ENCODE measurements around the gene CGRRF1. TPM values are rescaled to one million over a fixed set of nuclear protein-coding genes. Genes with fewer than 3 reads are reported as not detected.
A peak's percentile ranks its signal among the peaks of the same experiment; 100 is the strongest.

The CGRRF1 gene
- total RNA-seq, 1 experiment from 2014 or later = 11.2 TPM

DNA sequence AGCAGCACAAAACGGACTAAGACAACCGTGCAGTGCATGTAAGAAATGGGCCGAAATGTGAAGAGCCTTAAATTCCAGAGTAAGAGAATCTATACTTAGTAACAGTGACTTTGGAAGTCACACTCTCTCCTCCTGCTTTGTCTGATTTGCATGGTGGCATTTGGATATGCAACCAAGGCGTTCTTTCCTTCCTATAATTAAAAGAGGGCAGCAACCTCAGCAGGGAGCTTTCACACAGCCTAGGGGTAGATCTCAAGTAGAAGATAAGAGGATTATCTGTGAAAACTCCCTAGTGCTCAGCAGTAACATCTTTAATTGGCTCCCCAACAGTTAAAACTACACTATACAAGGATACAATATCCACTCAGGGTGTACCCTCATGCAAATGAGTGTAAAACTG is 37.4 kb upstream of the CGRRF1 start:
- H3K27me3 ChIP-seq (replicated peaks; ENCODE audit: insufficient read depth, low read depth, low read length, poor library complexity) = no peaks in the 10 kb centered on the region
- DNase-seq (ENCODE audit: low spot score) = peak; percentile 94
- intact Hi-C loops (cut with micrococcal nuclease; ENCODE audit: unreplicated experiment) = no loop called here
- peaks cover 3% of the 10 kb centered on the region for H3K9me3 ChIP-seq (ENCODE audit: low read depth, low read length, poor library complexity, severe bottlenecking)
- ChIA-PET POLR2A (ENCODE audit: low non-redundant PET) (no interaction called here), CTCF (no interaction called here)
- peaks cover 10% of the 10 kb centered on the region for H3K36me3 ChIP-seq (ENCODE audit: insufficient read depth, low read length, poor library complexity, severe bottlenecking)
- TF ChIP-seq EZH2 (IDR thresholded peaks at IDR 0.05; ENCODE audit: borderline replicate concordance, low read depth, low read length, poor library complexity, severe bottlenecking) (no peak), CTCF (conservative IDR thresholded peaks at IDR 0.05; ENCODE audit: low read depth, low read length) (no peak)
- no TSS peak for BruUV-seq (replicated peaks)
- no peak overlapping the region for H3K4me3 ChIP-seq (ENCODE audit: low read depth, low read length, poor library complexity, severe bottlenecking)
- H3K4me1 ChIP-seq (ENCODE audit: insufficient read depth, low read length, poor library complexity, severe bottlenecking) = peaks cover 41% of the 10 kb centered on the region
- peak overlapping the region; percentile 60 for H3K27ac ChIP-seq (ENCODE audit: low read depth, low read length, poor library complexity, severe bottlenecking)

DNA sequence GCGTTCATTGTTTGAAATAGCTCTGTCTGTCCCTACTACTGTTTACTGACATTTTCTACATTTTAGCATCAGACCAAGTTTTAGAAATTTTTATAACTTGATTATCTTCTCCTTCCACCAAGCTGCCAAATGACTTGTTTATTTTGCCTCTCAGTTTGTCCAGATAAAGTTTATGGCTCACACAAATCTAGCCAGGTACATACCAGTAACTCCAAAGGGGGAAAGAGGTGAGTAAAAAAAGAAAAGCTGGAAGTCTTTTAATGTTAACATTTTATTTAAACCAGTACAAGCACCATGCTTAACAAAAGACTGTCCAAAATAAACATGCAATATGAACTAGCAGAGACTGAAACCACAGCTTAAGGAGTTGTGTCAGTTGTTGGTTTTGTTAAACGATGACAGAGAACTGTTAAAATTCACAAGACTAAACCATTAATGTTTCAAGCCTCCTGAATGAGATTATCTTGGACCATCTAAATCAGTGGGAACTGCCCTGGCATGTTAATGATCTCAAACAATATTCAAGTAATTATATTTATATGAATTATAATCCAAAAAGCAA is 35.4 kb upstream of the CGRRF1 start:
- BruUV-seq (replicated peaks) = no TSS peak
- Histone ChIP-seq H3K9me3 (ENCODE audit: low read depth, low read length, poor library complexity, severe bottlenecking) (no peaks in the 10 kb centered on the region), H3K27me3 (replicated peaks; ENCODE audit: insufficient read depth, low read depth, low read length, poor library complexity) (no peaks in the 10 kb centered on the region), H3K4me1 (ENCODE audit: insufficient read depth, low read length, poor library complexity, severe bottlenecking) (peaks cover 41% of the 10 kb centered on the region), H3K4me3 (ENCODE audit: low read depth, low read length, poor library complexity, severe bottlenecking) (no peak overlapping the region), H3K36me3 (ENCODE audit: insufficient read depth, low read length, poor library complexity, severe bottlenecking) (peaks cover 22% of the 10 kb centered on the region), H3K27ac (ENCODE audit: low read depth, low read length, poor library complexity, severe bottlenecking) (no peak overlapping the region)
- TF ChIP-seq CTCF (conservative IDR thresholded peaks at IDR 0.05; ENCODE audit: low read depth, low read length) = no peak
- no peak for TF ChIP-seq EZH2 (IDR thresholded peaks at IDR 0.05; ENCODE audit: borderline replicate concordance, low read depth, low read length, poor library complexity, severe bottlenecking)
- DNase-seq (ENCODE audit: low spot score) = no peak
- intact Hi-C loops (cut with micrococcal nuclease; ENCODE audit: unreplicated experiment) = no loop called here
- POLR2A ChIA-PET (ENCODE audit: low non-redundant PET) = no interaction called here
- CTCF ChIA-PET = no interaction called here

DNA sequence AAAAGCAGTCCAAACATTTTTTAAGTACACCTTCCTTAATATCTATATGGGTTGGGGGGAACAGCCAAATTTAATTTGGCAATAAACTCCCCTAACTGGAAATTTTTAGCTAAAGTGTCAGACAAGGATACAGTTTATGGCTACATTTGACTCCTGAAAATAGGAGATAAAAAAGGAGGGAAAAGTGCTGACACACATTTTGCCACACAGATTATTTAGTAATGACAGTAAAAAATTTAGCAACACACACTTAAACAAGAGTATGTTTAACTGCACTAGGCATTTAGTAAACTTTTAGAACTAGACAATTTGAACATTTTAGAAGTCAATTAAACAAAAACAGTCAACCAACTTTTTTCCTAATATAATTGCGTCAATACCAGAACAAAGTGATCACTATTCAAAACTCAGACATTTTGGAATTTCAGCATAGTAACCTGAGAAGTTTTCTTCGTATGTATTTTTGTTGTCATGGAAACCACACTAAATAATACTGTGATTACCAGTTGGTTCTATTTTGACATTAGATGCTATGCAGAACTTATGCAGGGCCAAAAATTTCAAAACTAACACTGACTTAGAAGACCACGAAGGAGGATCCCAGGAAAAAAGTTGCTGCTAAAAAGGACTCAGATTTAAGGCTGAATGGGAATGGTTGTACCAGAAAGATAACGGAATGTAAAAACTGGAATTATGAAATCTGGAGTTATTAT is 34.4 kb upstream of the CGRRF1 start:
- DNase-seq (ENCODE audit: low spot score) = no peak
- H3K4me3 ChIP-seq (ENCODE audit: low read depth, low read length, poor library complexity, severe bottlenecking) = no peak overlapping the region
- TF ChIP-seq EZH2 (IDR thresholded peaks at IDR 0.05; ENCODE audit: borderline replicate concordance, low read depth, low read length, poor library complexity, severe bottlenecking) (no peak), CTCF (conservative IDR thresholded peaks at IDR 0.05; ENCODE audit: low read depth, low read length) (no peak)
- H3K27me3 ChIP-seq (replicated peaks; ENCODE audit: insufficient read depth, low read depth, low read length, poor library complexity) = no peaks in the 10 kb centered on the region
- ChIA-PET POLR2A (ENCODE audit: low non-redundant PET) (no interaction called here), CTCF (no interaction called here)
- BruUV-seq (replicated peaks) = no TSS peak
- intact Hi-C loops (cut with micrococcal nuclease; ENCODE audit: unreplicated experiment) = no loop called here
- H3K36me3 ChIP-seq (ENCODE audit: insufficient read depth, low read length, poor library complexity, severe bottlenecking) = peaks cover 29% of the 10 kb centered on the region
- H3K4me1 ChIP-seq (ENCODE audit: insufficient read depth, low read length, poor library complexity, severe bottlenecking) = peaks cover 41% of the 10 kb centered on the region
- H3K27ac ChIP-seq (ENCODE audit: low read depth, low read length, poor library complexity, severe bottlenecking) = no peak overlapping the region
- no peaks in the 10 kb centered on the region for H3K9me3 ChIP-seq (ENCODE audit: low read depth, low read length, poor library complexity, severe bottlenecking)

Data from A673 (cell line).